H1 (cell line): ENCODE measurements around the gene UNC80. TPM values are rescaled to one million over a fixed set of nuclear protein-coding genes. Genes with fewer than 3 reads are reported as not detected.

Experiments
- BRCA1 ChIP-seq: IDR thresholded peaks from 2 replicates; pipeline ENCODE4 v1.6.1; 2012; ENCODE audit warnings: low read depth, low read length, improper control_type of control experiment
- CHD7 ChIP-seq: fragments of 300-600 bp; sonication (generic); IDR thresholded peaks from 2 replicates; pipeline ENCODE4 v1.7.1; 2012; ENCODE audit warnings: low read length, moderate library complexity, mild to moderate bottlenecking, inconsistent platforms; ENCODE audit not compliant: insufficient replicate concordance
- EZH2 ChIP-seq: fragments of 200-600 bp; sonication (generic); IDR thresholded peaks from 2 replicates; pipeline ENCODE4 v1.7.1; 2012; ENCODE audit warnings: low read depth, mild to moderate bottlenecking, moderate library complexity, low read length, inconsistent platforms; ENCODE audit not compliant: severe bottlenecking
- FOSL1 ChIP-seq: IDR thresholded peaks from 2 replicates; pipeline ENCODE4 v1.6.1; 2011; ENCODE audit warnings: mild to moderate bottlenecking, low read depth, low read length, moderate library complexity; ENCODE audit not compliant: insufficient read depth
- HDAC6 ChIP-seq: IDR thresholded peaks from one replicate; pipeline ENCODE4 v1.7.1; 2012; ENCODE audit warnings: low read depth, mild to moderate bottlenecking, inconsistent platforms, low read length, moderate library complexity
- KDM1A ChIP-seq: fragments of 200-600, 300-600 bp; sonication (generic); IDR thresholded peaks from 2 replicates; pipeline ENCODE4 v1.7.1; 2016; ENCODE audit warnings: mild to moderate bottlenecking, low read length, borderline replicate concordance
- PHF8 ChIP-seq: fragments of 200-600 bp; sonication (generic); conservative IDR thresholded peaks from 2 replicates; pipeline ENCODE4 v1.7.1; 2012; ENCODE audit warnings: low read depth, mild to moderate bottlenecking, inconsistent platforms, low read length, moderate library complexity
- POU5F1 ChIP-seq: IDR thresholded peaks from 2 replicates; pipeline ENCODE4 v1.6.1; 2011; ENCODE audit warnings: low read depth, mild to moderate bottlenecking, low read length, moderate library complexity
- RBBP5 ChIP-seq: IDR thresholded peaks from 2 replicates; pipeline ENCODE4 v1.7.1; 2012; ENCODE audit warnings: low read depth, mild to moderate bottlenecking, inconsistent platforms, low read length, moderate library complexity, borderline replicate concordance
- TBP ChIP-seq: IDR thresholded peaks from 2 replicates; pipeline ENCODE4 v1.6.1; 2011; ENCODE audit warnings: low read depth, low read length, improper control_type of control experiment
- USF2 ChIP-seq: IDR thresholded peaks from 2 replicates; pipeline ENCODE4 v1.6.1; 2011; ENCODE audit warnings: low read length, improper control_type of control experiment
- polyA plus RNA-seq, 7 experiments: library from polyadenylated mRNA; depleted of rRNA in 3 of 7; stranded (reverse) in 5 of 7; unstranded in 2 of 7; fragments of >200 nt in 5 of 7; fragments of 200-250 nt in 2 of 7; gene quantifications; 1 replicate in 5 of 7; 2 replicates in 1 of 7; 4 replicates in 1 of 7; pipeline versions ENCODE4 v1.2.1 to v1.2.3, GENCODE V29; 2011 to 2013; ENCODE audit warnings: missing spikeins in 2 of 7, mixed read lengths in 2 of 7
- total RNA-seq: library from RNA; stranded (reverse); fragmentation: NEBNext Ultra II Directional; extraction: Animal tissue kit (Norgen Biotek cat#: 25700); gene quantifications from 2 replicates; pipeline ENCODE4 v1.2.1, GENCODE V29; 2021

Gene UNC80
- total and polyA plus RNA-seq, 2 of the 8 experiments (the other 6 are each of a cell fraction or from before 2014, with no cell fraction given) = 0.53 to 0.56 TPM

- no peak for TF ChIP-seq KDM1A
- TF ChIP-seq PHF8 = no peak
- TF ChIP-seq POU5F1 = no peak
- TF ChIP-seq CHD7 = peak; percentile 92
- TF ChIP-seq FOSL1 = no peak
- TF ChIP-seq TBP = no peak
- TF ChIP-seq USF2 = no peak
- no peak for TF ChIP-seq BRCA1
- no peak for TF ChIP-seq HDAC6
- no peak for TF ChIP-seq EZH2
- no peak for TF ChIP-seq RBBP5
Measured at GRCh38 chr2:209817844-209818271, 46.2 kb downstream of the UNC80 start (continued).
